GM12878 (cell line): ENCODE measurements around the gene ZNF814.

Experiments
- EZH2 ChIP-seq: IDR thresholded peaks from 2 replicates; pipeline ENCODE4 v1.6.1; 2012; ENCODE audit warnings: low read depth, mild to moderate bottlenecking, control low read depth, inconsistent platforms, low read length, borderline replicate concordance; ENCODE audit not compliant: control insufficient read depth
- SMAD1 ChIP-seq: fragments of 450-650 bp; IDR thresholded peaks from 2 replicates; pipeline ENCODE4 v1.6.1; 2018; ENCODE audit warnings: mild to moderate bottlenecking, low read depth; ENCODE audit not compliant: partially characterized antibody

- no peak for TF ChIP-seq SMAD1
- no peak for TF ChIP-seq EZH2
Observed at GRCh38 chr19:57850553-57851017, 38.3 kb downstream of the ZNF814 start.
